RKO (cell line): Measurements from ENCODE around the gene APH1A.
"Not testable (repeated sequence)": the region's sequence is repeated elsewhere in the genome, so short reads cannot be mapped to it uniquely, and the experiment has no call there.

Experiments used
- DNase-seq: peaks from one replicate; pipeline ENCODE4 v3.0.0-alpha.2; 2016; ENCODE audit warnings: low spot score

Gene APH1A

DNA sequence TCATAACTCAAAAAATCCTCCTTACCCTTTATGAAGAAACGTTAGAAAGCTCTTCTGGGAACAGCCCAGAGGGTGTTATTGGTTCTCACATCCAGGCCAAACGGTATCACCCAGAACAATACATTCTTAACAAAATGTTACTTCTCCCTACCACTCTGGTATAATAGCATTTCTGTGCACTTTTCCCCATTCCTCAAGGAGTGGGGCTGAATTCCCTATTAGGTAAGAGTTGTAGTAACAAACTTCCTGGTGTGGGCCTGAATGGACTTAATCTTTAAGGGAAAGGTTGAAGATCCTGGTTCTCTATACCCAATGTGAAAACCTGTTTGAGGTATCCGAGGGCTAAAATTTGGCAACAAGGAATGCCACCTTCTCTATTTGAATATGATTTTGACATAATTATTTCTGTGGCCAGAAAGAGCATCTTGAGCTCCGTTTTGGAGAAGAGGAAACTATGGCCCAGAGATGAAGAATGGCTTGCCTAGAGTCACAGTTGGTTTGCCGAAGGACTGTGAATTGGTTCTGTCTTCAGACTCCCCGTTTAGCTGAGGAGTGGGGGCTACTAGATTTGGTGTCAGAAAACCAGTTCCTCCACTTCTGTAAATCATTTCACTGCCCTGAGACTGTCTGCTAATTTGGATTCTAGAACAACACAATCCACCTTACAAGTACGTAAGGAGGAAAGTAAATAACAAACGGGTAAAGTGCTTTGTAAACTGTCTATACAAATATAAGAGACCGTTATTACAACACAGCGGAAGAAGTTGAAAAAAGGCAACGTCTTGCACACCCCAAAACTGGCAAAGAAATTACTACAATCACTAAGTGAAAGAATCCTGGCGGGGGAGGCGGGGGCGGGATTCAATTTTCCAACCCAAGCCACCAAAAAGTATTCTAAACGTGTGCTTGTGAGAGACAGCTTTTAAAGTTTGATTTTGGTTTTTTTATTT is 35.2 kb downstream of the APH1A start:
- DNase-seq = peak; percentile 11

DNA sequence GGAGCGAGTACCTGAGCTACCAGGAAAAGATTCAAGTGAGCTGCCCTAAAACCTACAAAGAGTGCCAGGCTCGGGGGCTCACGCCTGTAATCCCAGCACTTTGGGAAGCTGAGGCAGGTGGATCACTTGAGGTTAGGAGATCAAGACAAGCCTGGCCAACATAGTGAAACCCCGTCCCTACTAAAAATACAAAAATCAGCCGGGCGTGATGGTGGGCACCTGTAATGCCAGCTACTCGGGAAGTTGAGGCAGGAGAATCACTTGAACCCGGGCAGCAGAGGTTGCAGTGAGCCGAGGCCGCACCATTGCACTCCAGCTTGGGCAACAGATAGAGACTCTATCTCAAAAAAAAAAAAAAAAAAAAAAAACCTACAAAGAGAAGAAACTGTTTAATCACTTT is 35.9 kb downstream of the APH1A start:
- DNase-seq = not testable (repeated sequence)

DNA sequence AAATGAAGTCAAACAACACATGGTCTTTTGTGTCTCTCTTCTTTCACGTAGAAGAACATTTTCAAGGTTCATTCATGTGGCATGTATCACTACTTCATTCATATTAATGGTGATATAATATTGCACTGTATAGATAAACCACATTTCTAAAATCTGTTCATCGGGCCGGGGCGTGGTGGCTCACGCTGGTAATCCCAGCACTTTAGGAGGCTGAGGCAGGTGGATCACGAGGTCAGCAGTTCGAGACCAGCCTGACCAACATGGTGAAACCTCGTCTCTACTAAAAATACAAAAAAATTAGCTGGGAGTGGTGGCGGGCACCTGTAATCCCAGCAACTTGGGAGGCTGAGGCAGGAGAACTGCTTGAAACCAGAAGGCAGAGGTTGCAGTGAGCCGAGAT is 40.6 kb downstream of the APH1A start:
- not testable (repeated sequence) for DNase-seq

DNA sequence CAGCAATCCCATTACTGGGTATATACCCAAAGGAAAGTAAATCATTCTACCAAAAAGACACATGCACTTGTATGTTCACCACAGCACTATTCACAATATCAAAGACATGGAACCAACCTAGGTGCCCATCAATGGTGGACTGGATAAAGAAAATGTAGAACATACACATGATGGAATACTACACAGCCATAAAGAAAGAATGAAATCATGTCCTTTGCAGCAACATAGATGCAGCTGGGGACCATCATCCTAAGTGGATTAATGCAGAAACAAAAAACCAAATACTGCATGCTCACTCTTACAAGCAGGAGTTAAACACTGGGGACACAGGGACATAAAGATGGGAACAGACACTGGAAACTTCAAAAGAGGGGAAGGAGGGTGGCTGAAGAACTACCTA is 41.6 kb downstream of the APH1A start:
- DNase-seq = no peak

DNA sequence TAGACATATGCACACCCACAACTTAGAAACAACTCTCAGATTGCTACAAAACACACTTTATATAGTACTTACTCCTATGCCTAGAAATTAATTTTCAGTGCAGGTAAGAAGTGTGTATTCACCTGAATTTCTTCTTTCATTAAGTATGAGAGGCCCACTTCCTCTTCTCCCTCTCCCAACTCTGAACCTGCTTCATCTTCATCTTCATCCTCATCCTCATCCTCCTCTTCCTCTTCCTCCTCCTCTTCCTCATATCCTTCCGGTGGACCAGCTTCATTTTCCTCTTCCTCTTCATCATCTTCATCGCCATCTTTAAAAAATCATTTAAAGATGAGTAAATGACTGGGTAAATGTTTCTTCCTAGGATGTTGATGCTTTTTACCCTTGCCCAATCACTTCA is 42.3 kb downstream of the APH1A start:
- DNase-seq = no peak

DNA sequence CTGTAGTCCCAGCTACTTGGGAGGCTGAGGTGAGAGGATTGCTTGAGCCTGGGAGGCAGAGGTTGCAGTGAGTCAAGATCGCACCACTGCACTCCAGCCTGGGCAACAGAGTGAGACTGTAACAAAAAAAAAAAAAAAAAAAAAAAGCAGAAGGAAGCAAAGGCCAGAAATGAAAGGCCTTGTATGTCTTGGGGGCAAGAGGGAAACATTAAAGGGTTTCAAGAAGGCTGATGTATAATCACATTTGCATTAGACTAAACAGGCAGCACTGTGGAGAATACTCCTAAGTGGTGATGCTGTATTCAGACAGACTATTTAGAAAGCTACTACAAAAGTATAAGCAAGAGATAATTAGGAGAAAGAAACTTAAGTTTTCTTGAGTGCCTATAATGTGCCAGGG is 43.3 kb downstream of the APH1A start:
- DNase-seq = no peak

DNA sequence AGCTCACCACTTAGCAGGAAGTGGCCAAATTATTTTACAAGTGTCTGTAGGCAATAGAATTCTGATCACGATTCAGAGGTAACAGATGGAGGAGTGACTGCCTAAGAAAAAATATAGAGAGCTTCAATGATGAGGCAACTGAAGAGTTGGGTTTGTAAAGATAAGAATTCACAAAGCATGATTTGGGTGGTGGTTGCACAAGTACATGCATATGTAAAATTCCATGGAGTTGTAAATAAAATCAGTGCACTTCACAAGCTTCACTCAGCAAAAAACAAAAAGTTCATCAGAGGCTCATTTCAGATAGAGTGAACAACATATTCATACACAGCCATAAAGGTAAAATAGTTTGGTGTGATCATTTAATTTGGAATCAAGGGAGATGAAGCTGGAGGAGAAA is 43.8 kb downstream of the APH1A start:
- no peak for DNase-seq

DNA sequence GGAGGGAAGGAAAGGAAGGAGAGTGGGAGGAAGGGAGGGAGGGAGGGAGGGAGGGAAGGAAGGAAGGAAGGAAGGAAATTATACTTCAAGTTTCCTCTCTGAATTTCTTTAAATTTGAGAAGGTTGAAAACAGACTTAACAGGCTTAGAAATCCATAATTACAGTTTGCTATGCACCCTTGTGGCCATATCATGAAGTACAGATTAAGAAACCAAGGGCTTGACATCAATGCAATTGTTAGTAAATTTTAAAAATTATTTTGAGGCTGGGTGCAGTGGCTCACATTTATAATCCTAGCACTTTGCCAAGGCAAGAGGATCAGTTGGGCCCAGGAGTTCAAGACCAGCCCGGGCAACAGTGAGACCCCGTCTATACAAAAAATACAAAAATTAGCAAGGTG is 47.3 kb downstream of the APH1A start:
- DNase-seq = peak; percentile 52

DNA sequence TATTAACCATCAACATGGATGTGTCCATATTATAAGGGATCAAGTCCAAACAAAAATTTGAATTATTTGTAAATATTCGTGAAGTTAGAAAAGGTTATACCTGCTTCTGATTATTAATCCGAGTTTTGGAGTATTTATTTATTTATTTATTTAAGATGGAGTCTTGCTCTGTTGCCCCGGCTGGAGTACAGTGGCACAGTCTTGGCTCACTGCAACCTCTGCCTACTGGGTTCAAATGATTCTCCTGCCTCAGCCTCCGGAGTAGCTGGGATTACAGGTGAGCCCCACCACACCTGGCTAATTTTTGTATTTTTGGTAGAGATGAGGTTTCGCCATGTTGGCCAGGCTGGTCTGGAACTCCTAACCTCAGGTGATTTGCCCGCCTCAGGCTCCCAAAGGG is 53.0 kb downstream of the APH1A start:
- not testable (repeated sequence) for DNase-seq
